Panc1 (cell line): ENCODE measurements around the gene MPC1. TPM values are rescaled to one million over a fixed set of nuclear protein-coding genes. Genes with fewer than 3 reads are reported as not detected.

ENCODE experiments used
- ATAC-seq: fragments of 200-7000 bp; cut with Tn5 transposase; 2 replicates; pipeline ENCODE4 v1.9.1; 2020; ENCODE audit warnings: mild to moderate bottlenecking, moderate library complexity
- BruUV-seq: library from RNA; stranded (reverse); fragments of 400-500 nt; replicated peaks from 2 replicates; lab custom pipeline; 2021; lab: Mats Ljungman, UMichigan
- CTCF ChIA-PET: fragments of 300-600 bp; sonication (Branson Sonifier 250); formaldehyde crosslinking; loops from one replicate; lab custom pipeline; 2022; ENCODE audit warnings: antibody characterized with exemption; lab: Charles Lee
- POLR2A ChIA-PET: fragments of 300-600 bp; sonication (Branson Sonifier 250); formaldehyde crosslinking; loops from one replicate; lab custom pipeline; 2022; ENCODE audit warnings: antibody characterized with exemption; lab: Charles Lee
- DNase-seq: peaks from one replicate; pipeline ENCODE4 v3.0.0-alpha.2; 2010; ENCODE audit warnings: low read depth, low spot score
- H3K27ac ChIP-seq: 2 replicates; pipeline ENCODE4 v1.5.1; 2011; ENCODE audit warnings: mild to moderate bottlenecking, low read length, inconsistent platforms
- H3K27me3 ChIP-seq: fragments of 200-500 bp; sonication (Bioruptor generic); 2 replicates; pipeline ENCODE4 v1.6.0; 2014; ENCODE audit warnings: low read length, inconsistent platforms; ENCODE audit not compliant: control insufficient read depth, insufficient read depth
- H3K36me3 ChIP-seq: fragments of 200-500 bp; sonication (Bioruptor generic); 2 replicates; pipeline ENCODE4 v1.5.1; 2014; ENCODE audit warnings: inconsistent platforms, mild to moderate bottlenecking, low read length, moderate library complexity; ENCODE audit not compliant: control insufficient read depth, insufficient read depth
- H3K4me1 ChIP-seq: 2 replicates; pipeline ENCODE4 v1.5.1; 2011; ENCODE audit warnings: inconsistent platforms, mild to moderate bottlenecking, low read length, moderate library complexity; ENCODE audit not compliant: control insufficient read depth, insufficient read depth
- H3K4me3 ChIP-seq, 2 experiments: 2 replicates each; pipeline ENCODE4 v1.5.1; 2011 to 2012; ENCODE audit warnings: low read depth in 2 of 2, low read length in 2 of 2, mild to moderate bottlenecking in 2 of 2, inconsistent platforms in 1 of 2, moderate library complexity in 1 of 2
- H3K9me3 ChIP-seq: fragments of 200-500 bp; sonication (Bioruptor generic); 2 replicates; pipeline ENCODE4 v1.5.1; 2014; ENCODE audit warnings: low read depth, mild to moderate bottlenecking, inconsistent platforms, low read length, moderate library complexity; ENCODE audit not compliant: control insufficient read depth, insufficient read depth
- POLR2AphosphoS5 ChIP-seq: IDR thresholded peaks from 2 replicates; pipeline ENCODE4 v1.6.1; 2012; ENCODE audit warnings: mild to moderate bottlenecking, low read depth, low read length, moderate library complexity
- REST ChIP-seq, 2 experiments: IDR thresholded peaks; 2 replicates each; pipeline ENCODE4 v1.6.1; 2011 to 2012; ENCODE audit warnings: low read depth in 2 of 2, control low read depth in 1 of 2, low read length in 1 of 2, mild to moderate bottlenecking in 1 of 2, moderate library complexity in 1 of 2; ENCODE audit not compliant: insufficient read depth in 1 of 2
- TCF7L2 ChIP-seq: IDR thresholded peaks from 2 replicates; pipeline ENCODE4 v1.6.1; 2011; ENCODE audit warnings: mild to moderate bottlenecking, low read depth, low read length, inconsistent platforms
- in situ Hi-C: cut with HindIII; loops from 2 replicates; pipeline ENCODE4 v1.10.0; 2016; ENCODE audit warnings: low sequenced_read_pairs, low pct_unique_long_range_greater_than_20kb
- intact Hi-C: fragments of 100-400 bp; cut with micrococcal nuclease; formaldehyde crosslinking; loops from one replicate; pipeline ENCODE4 v1.10.0; 2022; ENCODE audit not compliant: unreplicated experiment
- total RNA-seq: library from RNA; stranded (reverse); gene quantifications from one replicate; pipeline ENCODE4 v1.2.1, GENCODE V29; 2021; ENCODE audit not compliant: unreplicated experiment
- TF ChIP-seq, protein P1 (sequence below): fragments of 450-650 bp; IDR thresholded peaks from 2 replicates; pipeline ENCODE4 v1.5.1; 2017; ENCODE audit warnings: mild to moderate bottlenecking

MPC1 gene
- total RNA-seq, 1 experiment from 2014 or later = 7.0 TPM

GRCh38 chr6:166341977-166342348 lies 40.8 kb downstream of the MPC1 start:
- ATAC-seq (peak; percentile 23), DNase-seq (no peak)
- Histone ChIP-seq H3K9me3 (no peaks in the 10 kb centered on the region), H3K27ac (peak overlapping the region; percentile 97), H3K4me1 (peaks cover 5% of the 10 kb centered on the region; the same call in 1 of the 2 replicates), H3K4me3 (peak overlapping the region; percentile 78 to 100), H3K27me3 (no peaks in the 10 kb centered on the region), H3K36me3 (peaks cover 7% of the 10 kb centered on the region; the same call in 1 of the 2 replicates)
- TSS peak; percentile 85 for BruUV-seq
- intact Hi-C loops (loop anchor here (5.0 kb wide), 1 partner anchor 40 kb away; the partner anchor contains the start of gene MPC1), in situ Hi-C loops (no loop called here)
- ChIA-PET POLR2A (interaction anchor here (0.5 to 0.7 kb wide), 2 partner anchors 32 to 243 kb away, joined by 3 to 6 read pairs; no protein-coding TSS in a partner anchor), CTCF (no interaction called here)
- TF ChIP-seq POLR2AphosphoS5 (no peak), REST (IDR thresholded peaks at IDR 0.05; ENCODE audit: insufficient read depth in 1 of 2, low read depth in 2 of 2, low read length in 1 of 2) (no peak)
- TF ChIP-seq, protein P1, sequence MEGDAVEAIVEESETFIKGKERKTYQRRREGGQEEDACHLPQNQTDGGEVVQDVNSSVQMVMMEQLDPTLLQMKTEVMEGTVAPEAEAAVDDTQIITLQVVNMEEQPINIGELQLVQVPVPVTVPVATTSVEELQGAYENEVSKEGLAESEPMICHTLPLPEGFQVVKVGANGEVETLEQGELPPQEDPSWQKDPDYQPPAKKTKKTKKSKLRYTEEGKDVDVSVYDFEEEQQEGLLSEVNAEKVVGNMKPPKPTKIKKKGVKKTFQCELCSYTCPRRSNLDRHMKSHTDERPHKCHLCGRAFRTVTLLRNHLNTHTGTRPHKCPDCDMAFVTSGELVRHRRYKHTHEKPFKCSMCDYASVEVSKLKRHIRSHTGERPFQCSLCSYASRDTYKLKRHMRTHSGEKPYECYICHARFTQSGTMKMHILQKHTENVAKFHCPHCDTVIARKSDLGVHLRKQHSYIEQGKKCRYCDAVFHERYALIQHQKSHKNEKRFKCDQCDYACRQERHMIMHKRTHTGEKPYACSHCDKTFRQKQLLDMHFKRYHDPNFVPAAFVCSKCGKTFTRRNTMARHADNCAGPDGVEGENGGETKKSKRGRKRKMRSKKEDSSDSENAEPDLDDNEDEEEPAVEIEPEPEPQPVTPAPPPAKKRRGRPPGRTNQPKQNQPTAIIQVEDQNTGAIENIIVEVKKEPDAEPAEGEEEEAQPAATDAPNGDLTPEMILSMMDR = no peak

GRCh38 chr6:166341464-166341863 lies 41.3 kb downstream of the MPC1 start:
- intact Hi-C loops (loop anchor here (5.0 kb wide), 1 partner anchor 41 kb away; the partner anchor contains the start of gene MPC1), in situ Hi-C loops (no loop called here)
- no peak for ATAC-seq
- TF ChIP-seq, protein P1 = no peak
- TF ChIP-seq REST (IDR thresholded peaks at IDR 0.05; ENCODE audit: insufficient read depth in 1 of 2, low read depth in 2 of 2, low read length in 1 of 2) = no peak
- no peak for TF ChIP-seq POLR2AphosphoS5
- no peak for TF ChIP-seq TCF7L2
- Histone ChIP-seq H3K36me3 (peaks cover 7% of the 10 kb centered on the region; the same call in 1 of the 2 replicates), H3K4me3 (peak overlapping the region; percentile 78 to 100), H3K27ac (peak overlapping the region; percentile 97), H3K9me3 (no peaks in the 10 kb centered on the region), H3K4me1 (peaks cover 5% of the 10 kb centered on the region; the same call in 1 of the 2 replicates), H3K27me3 (no peaks in the 10 kb centered on the region)
- ChIA-PET CTCF (no interaction called here), POLR2A (interaction anchor here (0.7 kb wide), 1 partner anchor 243 kb away, joined by 6 read pairs; no protein-coding TSS in a partner anchor)
- BruUV-seq = no TSS peak
- no peak for DNase-seq
